ENCODE data around the gene ALS2.
"Not testable (repeated sequence)": the region's sequence is repeated elsewhere in the genome, so short reads cannot be mapped to it uniquely, and the experiment has no call there.

Gene ALS2

DNA sequence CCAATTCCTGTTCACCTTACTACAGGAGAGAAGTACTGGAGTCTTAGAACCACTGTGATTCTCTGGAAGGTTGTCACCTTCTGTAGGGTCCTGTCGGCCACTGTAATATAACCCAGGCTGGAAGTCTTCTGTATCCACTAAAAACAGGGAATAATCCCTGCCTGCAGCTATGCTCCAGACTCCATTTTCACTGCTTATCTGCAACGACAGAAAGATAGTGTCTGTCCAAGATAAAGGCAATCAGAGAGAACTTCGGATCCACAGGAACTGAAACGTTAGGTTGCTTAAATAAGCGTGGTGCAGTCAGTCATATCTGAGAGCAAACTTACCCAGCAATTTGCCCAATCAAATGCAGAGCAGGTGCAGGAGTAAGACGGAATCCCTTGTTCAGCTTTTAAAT lies 34.2 kb downstream of the ALS2 start:
- DNase-seq: no peak

DNA sequence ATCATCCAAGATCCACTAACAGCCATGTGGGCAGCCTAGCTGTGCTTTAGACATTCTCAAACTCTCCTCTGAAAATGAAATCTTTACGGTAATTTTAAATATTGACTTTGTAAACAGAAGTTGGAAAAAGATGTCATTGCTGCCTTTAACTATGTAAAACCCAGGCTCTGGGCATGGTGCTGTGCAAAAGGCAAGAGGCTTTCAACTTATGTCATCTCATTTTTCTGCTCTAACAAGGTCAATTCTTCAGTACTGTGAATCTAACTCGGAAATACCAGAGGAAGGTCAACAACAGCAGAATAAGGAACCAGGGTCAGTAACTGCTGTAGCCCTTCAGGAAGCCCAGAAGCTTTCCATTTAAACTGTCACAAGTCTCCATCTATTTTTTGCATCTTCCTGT lies 45.2 kb downstream of the ALS2 start:
- no peak for DNase-seq

- no peak for DNase-seq
These were observed 46.6 kb downstream of the ALS2 start for GRCh38 chr2:201734111-201734510.

- no peak for DNase-seq
These were observed 47.2 kb downstream of the ALS2 start for GRCh38 chr2:201733544-201733943.

DNA sequence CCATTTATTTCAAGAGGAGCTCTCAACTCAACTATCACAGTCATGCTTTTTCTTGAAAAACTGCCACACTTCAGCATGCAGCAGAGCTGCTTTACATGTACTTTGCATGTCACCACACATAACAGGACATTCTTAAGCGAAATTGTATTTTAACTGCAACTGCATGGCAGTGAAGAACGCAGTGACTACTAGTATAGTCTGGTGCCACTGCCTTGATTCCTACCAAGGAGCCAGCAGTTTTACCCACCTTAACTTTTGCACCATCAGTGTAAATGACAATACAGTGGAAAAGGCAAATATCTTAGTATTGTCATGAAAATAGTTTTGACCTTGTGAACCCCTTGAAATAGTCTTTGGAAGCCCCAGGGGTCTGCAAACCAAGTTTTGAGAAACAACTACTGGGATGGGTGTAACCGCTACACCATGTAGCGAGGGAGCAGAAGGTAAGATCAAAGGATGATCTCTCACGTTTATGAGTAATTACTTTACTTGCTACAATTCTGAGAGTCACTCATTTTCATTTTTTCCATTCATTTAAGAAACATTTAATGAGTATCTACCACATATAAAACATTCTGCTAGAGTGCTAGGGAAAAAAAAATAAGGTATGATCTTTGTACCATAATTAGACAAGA lies 50.0 kb downstream of the ALS2 start:
- DNase-seq: no peak

- DNase-seq: no peak
These were observed 65.3 kb downstream of the ALS2 start for GRCh38 chr2:201715459-201715858.

DNA sequence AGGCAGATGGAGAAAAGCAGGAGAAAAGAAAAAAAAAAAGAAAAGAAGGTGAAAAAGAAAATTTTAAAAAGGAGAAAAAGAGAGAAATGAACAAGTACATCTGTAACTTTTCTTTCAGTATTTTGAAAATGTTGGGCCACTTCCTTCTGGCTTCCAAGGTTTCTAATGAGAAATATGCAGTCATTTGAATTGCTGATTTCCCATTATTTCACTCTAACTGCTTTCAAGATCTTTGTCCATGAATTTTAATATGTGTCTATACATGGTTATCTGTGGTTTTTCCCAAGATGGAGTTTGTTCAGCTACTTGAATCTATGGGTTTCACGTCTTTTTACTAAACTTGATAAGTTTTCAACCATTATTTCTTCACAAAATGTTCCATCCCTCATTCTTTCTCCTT lies 68.0 kb downstream of the ALS2 start:
- no peak for DNase-seq

- DNase-seq: no peak
These were observed 71.0 kb downstream of the ALS2 start for GRCh38 chr2:201709747-201710146.

- no peak for DNase-seq
These were observed 71.7 kb downstream of the ALS2 start for GRCh38 chr2:201709049-201709448.

- no peak for DNase-seq
These were observed 73.0 kb downstream of the ALS2 start for GRCh38 chr2:201707753-201708152.

DNA sequence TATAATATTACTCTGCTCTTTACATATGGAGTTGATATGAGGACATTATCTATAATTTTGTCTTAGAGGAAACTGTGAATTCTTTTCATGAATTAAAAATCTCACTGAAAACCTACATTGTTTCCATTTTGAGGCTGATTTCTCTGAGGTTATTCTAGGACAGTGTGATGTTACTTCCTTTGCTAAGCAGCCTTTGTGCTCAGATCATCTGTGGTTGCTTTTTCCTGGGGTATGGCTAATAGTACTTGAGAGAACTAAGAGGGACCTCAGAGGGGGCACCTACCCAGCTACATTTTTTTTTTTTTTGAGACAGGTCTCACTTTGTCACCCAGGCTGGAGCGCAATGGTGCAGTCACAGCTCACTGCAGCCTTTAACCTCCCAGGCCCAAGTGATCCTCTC lies 73.6 kb downstream of the ALS2 start:
- DNase-seq: no peak

DNA sequence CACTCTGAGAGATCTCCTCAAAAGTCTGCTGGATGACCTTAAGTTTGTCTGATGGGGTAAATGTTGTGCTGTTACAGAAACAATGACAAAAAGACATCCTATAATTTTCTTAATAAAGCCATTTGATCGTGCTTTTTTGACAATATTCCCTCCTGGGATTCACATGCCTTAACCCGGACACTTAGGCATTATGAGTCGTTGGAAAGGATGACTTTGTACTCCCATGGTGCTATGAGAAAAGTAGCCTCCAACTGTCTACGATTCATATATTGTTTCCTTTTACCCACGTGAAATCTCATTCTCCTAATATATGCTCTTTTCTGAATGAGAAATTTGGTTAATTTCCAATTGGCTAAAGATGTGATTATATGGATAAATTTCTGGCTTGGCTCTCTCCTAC lies 76.2 kb downstream of the ALS2 start:
- no peak for DNase-seq

- DNase-seq: no peak
These were observed 79.1 kb downstream of the ALS2 start for GRCh38 chr2:201701646-201702045.

DNA sequence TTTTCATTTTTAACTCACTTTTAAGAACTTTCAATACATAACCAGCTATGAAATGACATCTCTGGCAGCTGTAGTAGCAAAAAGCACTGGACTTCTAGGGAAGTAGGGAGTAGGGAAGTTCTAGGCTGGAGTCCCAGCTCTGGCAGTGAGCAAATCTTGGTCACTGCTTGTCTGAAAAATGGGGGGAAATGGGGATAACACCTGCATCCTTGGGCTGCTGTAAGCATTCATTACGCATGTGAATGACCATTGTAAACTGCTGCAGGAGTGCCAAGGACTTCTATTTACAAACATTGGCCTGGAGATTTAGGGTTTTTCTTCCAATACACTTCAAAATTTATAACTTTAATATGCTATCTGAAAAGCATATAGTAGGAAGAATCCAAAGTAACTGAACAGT lies 81.3 kb downstream of the ALS2 start:
- no peak for DNase-seq

DNA sequence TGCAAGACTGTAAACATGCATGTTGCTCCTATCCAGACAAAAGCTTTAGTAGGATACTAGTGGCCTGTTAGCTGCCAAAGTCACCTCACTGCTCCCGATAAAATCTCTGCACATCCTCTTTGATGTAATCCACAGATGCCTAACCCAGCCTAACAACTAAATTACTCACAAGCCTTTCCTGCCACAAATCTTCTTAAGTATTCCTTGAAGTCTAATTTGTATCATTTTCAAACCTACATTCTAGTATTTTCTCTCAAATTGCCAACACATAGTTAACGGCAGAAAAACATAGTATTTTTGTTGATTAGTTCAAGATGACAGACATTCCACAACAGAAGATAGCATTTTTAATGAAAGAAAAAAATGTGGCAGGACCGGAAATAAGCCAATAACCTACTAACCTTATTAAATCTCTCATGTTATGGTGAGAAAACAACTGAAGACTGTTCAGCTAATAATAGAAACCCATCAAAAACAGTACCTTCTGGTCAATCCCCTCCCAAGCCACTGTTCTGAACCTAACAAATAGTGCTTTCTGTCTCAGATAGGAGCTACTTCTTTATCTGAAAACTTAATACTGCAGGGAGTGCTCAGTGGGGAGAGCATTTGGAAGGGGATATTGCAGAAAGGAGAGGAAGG lies 82.0 kb downstream of the ALS2 start, which contains the start of gene MPP4:
MPP4 (minus strand) TSS at position 57 of the 639 bp plus-strand sequence. CDS start 4,690 bp downstream, outside the sequence.
- DNase-seq: no peak

DNA sequence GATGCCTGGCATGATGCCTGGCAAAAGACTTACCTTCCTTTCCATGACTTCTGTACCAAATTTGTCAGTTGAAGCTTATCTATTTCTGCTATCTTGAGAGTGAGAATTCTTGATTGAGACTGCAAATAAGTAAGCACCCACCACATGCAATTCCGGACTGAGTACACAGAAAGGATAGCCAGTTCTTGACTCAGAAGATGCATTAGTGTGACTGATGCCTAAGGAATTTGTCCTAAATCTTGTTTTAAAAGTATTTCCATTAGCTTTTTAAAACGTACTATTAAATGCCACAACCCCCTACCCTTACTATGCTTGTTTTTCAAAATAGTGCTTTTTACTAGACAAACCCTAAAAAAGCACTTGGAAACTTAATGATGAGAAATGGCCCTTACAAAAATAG lies 82.8 kb downstream of the ALS2 start:
- no peak for DNase-seq

- no peak for DNase-seq
These were observed 84.5 kb downstream of the ALS2 start for GRCh38 chr2:201696151-201696659.

- DNase-seq: no peak
These were observed 95.6 kb downstream of the ALS2 start for GRCh38 chr2:201685156-201685555.

DNA sequence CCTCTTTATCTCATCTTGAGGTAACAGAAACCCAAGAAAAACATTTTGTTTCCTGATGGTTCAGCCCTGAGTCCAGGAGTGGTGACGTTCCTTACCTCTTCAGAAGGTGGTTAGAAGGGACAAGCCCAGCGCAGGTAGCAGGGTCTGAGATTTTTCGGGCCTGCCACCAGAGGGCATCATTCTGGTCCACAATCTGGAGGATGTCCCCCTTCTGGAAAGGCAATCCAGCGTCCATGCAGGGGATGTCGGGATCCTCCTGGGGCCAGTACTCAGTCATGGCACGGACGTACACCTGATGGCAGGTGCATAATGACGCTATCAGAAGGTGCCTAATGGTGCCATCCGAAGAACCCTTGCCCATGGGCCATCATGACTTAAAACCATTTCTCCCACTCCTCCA lies 100.0 kb downstream of the ALS2 start:
- peak; percentile 33 for DNase-seq

DNA sequence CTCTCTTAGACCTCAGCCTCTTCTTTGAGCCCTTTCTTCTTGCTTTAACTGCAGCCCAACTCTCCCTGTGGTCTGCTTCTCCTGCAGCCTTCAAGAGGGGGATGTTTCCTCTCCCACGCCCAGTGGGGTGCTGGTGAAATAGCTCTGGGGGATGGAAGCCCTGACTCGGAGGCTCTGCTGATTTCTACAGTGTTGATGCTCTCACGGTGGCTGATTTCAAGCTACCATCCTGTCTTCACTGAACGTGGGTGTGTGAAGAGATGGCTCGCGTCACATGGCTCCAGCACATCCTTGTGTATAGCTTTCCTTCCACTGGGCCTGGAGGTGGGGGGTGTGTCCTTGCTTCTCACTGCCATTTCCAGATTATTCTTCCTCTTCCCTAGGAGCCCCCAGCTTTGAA lies 102.3 kb downstream of the ALS2 start:
- DNase-seq: no peak

- no peak for DNase-seq
These were observed 105.3 kb downstream of the ALS2 start for GRCh38 chr2:201675454-201675853.

GRCh38 chr2:201674794-201675193 lies 105.9 kb downstream of the ALS2 start:
- no peak for DNase-seq

- no peak for DNase-seq
These were observed 106.4 kb downstream of the ALS2 start for GRCh38 chr2:201674298-201674697.

DNA sequence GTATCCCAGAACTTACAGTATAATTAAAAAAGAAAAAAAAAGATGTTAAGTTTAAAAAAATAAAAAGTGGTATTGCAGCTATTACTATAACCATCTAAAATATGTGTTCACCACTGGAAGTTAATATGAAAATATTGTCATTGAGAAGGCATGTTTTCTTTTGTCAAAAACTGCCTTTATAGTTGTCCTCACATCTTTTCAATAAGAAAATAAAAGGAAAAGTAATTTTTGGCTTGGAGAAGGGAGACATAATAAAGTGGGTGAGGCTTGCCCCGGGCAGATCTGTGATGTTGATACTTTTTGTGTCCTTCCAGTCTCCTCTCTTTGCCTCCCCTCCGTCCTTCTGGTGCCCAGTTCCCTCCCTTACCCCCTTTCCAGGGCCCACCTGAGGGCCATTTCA lies 107.2 kb downstream of the ALS2 start:
- no peak for DNase-seq

DNA sequence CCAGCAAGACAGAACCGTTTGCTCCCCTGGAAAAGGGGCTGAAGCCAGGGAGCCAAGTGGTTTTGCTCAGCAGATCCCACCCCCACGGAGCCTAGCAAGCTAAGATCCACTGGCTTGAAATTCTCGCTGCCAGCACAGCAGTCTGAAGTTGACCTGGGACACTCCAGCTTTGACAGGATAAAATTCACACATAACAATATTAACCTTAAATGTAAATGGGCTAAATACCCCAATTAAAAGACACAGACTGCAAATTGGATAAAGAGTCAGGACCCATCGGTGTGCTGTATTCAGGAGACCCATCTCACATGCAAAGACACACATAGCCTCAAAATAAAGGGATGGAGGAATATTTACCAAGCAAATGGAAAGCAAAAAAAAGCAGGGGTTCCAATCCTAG lies 109.5 kb downstream of the ALS2 start:
- not testable (repeated sequence) for DNase-seq

Measured in NCI-H748 treated with DMSO at 0.1 percent for 48 hours (cell line).